HCT116 (cell line): Measurements from ENCODE around the gene HAGH. TPM values are rescaled to one million over a fixed set of nuclear protein-coding genes. Genes with fewer than 3 reads are reported as not detected.

ENCODE experiments used
- ATAC-seq: fragments of 200-7000 bp; cut with Tn5 transposase; 2 replicates; pipeline ENCODE4 v1.9.1; 2020; ENCODE audit warnings: mild to moderate bottlenecking, moderate library complexity
- BruUV-seq: library from RNA; stranded (reverse); fragments of 400-500 nt; replicated peaks from 2 replicates; lab custom pipeline; 2021; lab: Mats Ljungman, UMichigan
- CTCF ChIA-PET: fragments of 300-600 bp; sonication (Branson Sonifier 250); formaldehyde crosslinking; loops from one replicate; lab custom pipeline; 2021; ENCODE audit warnings: antibody characterized with exemption; lab: Charles Lee
- POLR2A ChIA-PET: fragments of 300-600, 350-600 bp; sonication (Branson Sonifier 250); formaldehyde crosslinking; loops from one replicate; lab custom pipeline; 2021; ENCODE audit warnings: antibody characterized with exemption; lab: Charles Lee
- RAD21 ChIA-PET, 2 experiments: fragments of 300-600 bp; sonication (Branson Sonifier 250); formaldehyde crosslinking; loops; one replicate each; lab custom pipeline; 2023; ENCODE audit warnings: low total read pairs in 2 of 2; ENCODE audit not compliant: uncharacterized antibody in 2 of 2, unreplicated experiment in 2 of 2, low non-redundant PET in 1 of 2; lab: Charles Lee
- DNase-seq: peaks from one replicate; pipeline ENCODE4 v3.0.0-alpha.2; 2010; ENCODE audit warnings: low read depth, low spot score
- H2AFZ ChIP-seq: fragments of 200-600 bp; shearing (Covaris generic), sonication (generic); 2 replicates; pipeline ENCODE4 v1.6.1; 2017; ENCODE audit warnings: low read depth, mixed run types, mixed read lengths, antibody characterized with exemption, low read length; ENCODE audit not compliant: poor library complexity, severe bottlenecking
- H3K27ac ChIP-seq: 2 replicates; pipeline ENCODE4 v1.5.1; 2012; ENCODE audit warnings: low read depth, low read length
- H3K27me3 ChIP-seq: fragments of 200-600 bp; sonication (generic); 2 replicates; pipeline ENCODE4 v1.6.1; 2016; ENCODE audit warnings: mixed run types, low read length, mixed read lengths; ENCODE audit not compliant: insufficient read depth
- H3K36me3 ChIP-seq, 2 experiments: fragments of 200-500 bp in 1 of 2; fragments of 200-600 bp in 1 of 2; sonication (Bioruptor generic) in 1 of 2; sonication (generic) in 1 of 2; 2 replicates each; pipeline versions ENCODE4 v1.5.1 to v1.6.1; 2014 to 2016; ENCODE audit warnings: low read length in 2 of 2, inconsistent platforms in 1 of 2, mixed read lengths in 1 of 2, mixed run types in 1 of 2; ENCODE audit not compliant: insufficient read depth in 2 of 2, control insufficient read depth in 1 of 2
- H3K4me1 ChIP-seq, 2 experiments: fragments of 200-600 bp in 1 of 2; sonication (generic) in 1 of 2; 2 replicates each; pipeline versions ENCODE4 v1.5.1 to v1.6.1; 2012 to 2017; ENCODE audit warnings: low read length in 2 of 2, inconsistent platforms in 1 of 2, mild to moderate bottlenecking in 1 of 2, mixed read lengths in 1 of 2, mixed run types in 1 of 2, moderate library complexity in 1 of 2; ENCODE audit not compliant: insufficient read depth in 2 of 2, control insufficient read depth in 1 of 2
- H3K4me2 ChIP-seq: fragments of 200-600 bp; sonication (generic); 2 replicates; pipeline ENCODE4 v1.6.1; 2017; ENCODE audit warnings: mixed run types, low read length, mixed read lengths
- H3K4me3 ChIP-seq, 2 experiments: fragments of 200-600 bp in 1 of 2; sonication (generic) in 1 of 2; replicated peaks in 1 of 2; 2 replicates each; pipeline ENCODE4 v1.5.1; 2011 to 2016; ENCODE audit warnings: low read length in 2 of 2, control low read depth in 1 of 2, low read depth in 1 of 2, mild to moderate bottlenecking in 1 of 2, mixed read lengths in 1 of 2, mixed run types in 1 of 2
- H3K79me2 ChIP-seq: fragments of 200-600 bp; sonication (generic); 2 replicates; pipeline ENCODE4 v1.6.1; 2017; ENCODE audit warnings: mild to moderate bottlenecking, mixed run types, low read length, moderate library complexity, mixed read lengths; ENCODE audit not compliant: insufficient read depth
- H3K9ac ChIP-seq: fragments of 200-600 bp; sonication (generic); 2 replicates; pipeline ENCODE4 v1.6.1; 2016; ENCODE audit warnings: low read length, mixed read lengths
- H3K9me2 ChIP-seq: fragments of 200-600 bp; sonication (generic), shearing (Covaris generic); 2 replicates; pipeline ENCODE4 v1.6.1; 2017; ENCODE audit warnings: mixed run types, mild to moderate bottlenecking, moderate library complexity; ENCODE audit not compliant: insufficient read depth
- H3K9me3 ChIP-seq, 2 experiments: fragments of 200-500 bp in 1 of 2; fragments of 200-600 bp in 1 of 2; sonication (Bioruptor generic) in 1 of 2; sonication (generic) in 1 of 2; 2 replicates each; pipeline ENCODE4 v1.6.1; 2014 to 2017; ENCODE audit warnings: low read length in 2 of 2, mixed read lengths in 2 of 2, inconsistent platforms in 1 of 2, low read depth in 1 of 2, mild to moderate bottlenecking in 1 of 2, mixed run types in 1 of 2, moderate library complexity in 1 of 2; ENCODE audit not compliant: control insufficient read depth in 1 of 2, insufficient read depth in 1 of 2
- H4K20me1 ChIP-seq: fragments of 200-600 bp; sonication (generic), shearing (Covaris generic); 2 replicates; pipeline ENCODE4 v1.6.1; 2017; ENCODE audit warnings: mixed run types, mild to moderate bottlenecking, moderate library complexity; ENCODE audit not compliant: insufficient read depth
- CBX3 ChIP-seq: IDR thresholded peaks from 2 replicates; pipeline ENCODE4 v1.6.1; 2012; ENCODE audit warnings: low read depth
- CEBPB ChIP-seq: IDR thresholded peaks from 2 replicates; pipeline ENCODE4 v1.6.1; 2012; ENCODE audit warnings: low read depth
- EGR1 ChIP-seq: IDR thresholded peaks from 2 replicates; pipeline ENCODE4 v1.6.1; 2012; ENCODE audit warnings: low read depth
- ELF1 ChIP-seq: IDR thresholded peaks from 2 replicates; pipeline ENCODE4 v1.6.1; 2012; ENCODE audit warnings: low read depth, borderline replicate concordance
- EZH2 ChIP-seq: fragments of 200-600 bp; sonication (generic); IDR thresholded peaks from 2 replicates; pipeline ENCODE4 v1.6.1; 2017; ENCODE audit warnings: antibody characterized with exemption, mixed run types
- EZH2phosphoT487 ChIP-seq: fragments of 200-600 bp; IDR thresholded peaks from 2 replicates; pipeline ENCODE4 v1.6.1; 2018; ENCODE audit warnings: antibody characterized with exemption, borderline replicate concordance
- JUND ChIP-seq: IDR thresholded peaks from 2 replicates; pipeline ENCODE4 v1.6.1; 2012
- POLR2A ChIP-seq: IDR thresholded peaks from 2 replicates; pipeline ENCODE4 v1.7.0; 2011; ENCODE audit warnings: borderline replicate concordance; ENCODE audit not compliant: insufficient read depth, insufficient read length; ENCODE audit errors: extremely low read depth
- POLR2AphosphoS5 ChIP-seq: IDR thresholded peaks from 2 replicates; pipeline ENCODE4 v1.6.1; 2011; ENCODE audit warnings: mild to moderate bottlenecking, low read depth, low read length, moderate library complexity
- RAD21 ChIP-seq: IDR thresholded peaks from 2 replicates; pipeline ENCODE4 v1.6.1; 2012; ENCODE audit warnings: low read depth, mild to moderate bottlenecking
- SP1 ChIP-seq: IDR thresholded peaks from 2 replicates; pipeline ENCODE4 v1.6.1; 2012; ENCODE audit warnings: low read depth
- TCF7L2 ChIP-seq: IDR thresholded peaks from 2 replicates; pipeline ENCODE4 v1.7.0; 2011; ENCODE audit warnings: borderline replicate concordance, inconsistent platforms; ENCODE audit not compliant: insufficient read depth, insufficient read length; ENCODE audit errors: extremely low read depth
- ZFX ChIP-seq: fragments of 450-650 bp; IDR thresholded peaks from 2 replicates; pipeline ENCODE4 v1.6.1; 2017
- ZNF274 ChIP-seq: fragments of 200-500 bp; sonication (Bioruptor generic); IDR thresholded peaks from 2 replicates; pipeline ENCODE4 v1.6.1; 2014; ENCODE audit warnings: mild to moderate bottlenecking, low read depth, low read length, inconsistent platforms
- intact Hi-C: fragments of 100-400 bp; cut with micrococcal nuclease; formaldehyde crosslinking; loops from 2 replicates; pipeline ENCODE4 v1.10.0; 2022
- total RNA-seq: library from RNA; stranded (reverse); gene quantifications from one replicate; pipeline ENCODE4 v1.2.1, GENCODE V29; 2021; ENCODE audit not compliant: unreplicated experiment
- TF ChIP-seq, protein P1 (sequence below), 3 experiments: fragments of 200-600 bp in 1 of 3; sonication (generic) in 1 of 3; IDR thresholded peaks in 2 of 3; conservative IDR thresholded peaks in 1 of 3; 2 replicates each; pipeline ENCODE4 v1.5.1; 2012 to 2017; ENCODE audit warnings: low read depth in 2 of 3, low read length in 2 of 3, antibody characterized with exemption in 1 of 3, borderline replicate concordance in 1 of 3, control low read depth in 1 of 3, mild to moderate bottlenecking in 1 of 3, mixed read lengths in 1 of 3, mixed run types in 1 of 3, moderate library complexity in 1 of 3; ENCODE audit not compliant: insufficient read depth in 1 of 3

Gene HAGH
- total RNA-seq, 1 experiment from 2014 or later, result 39.1 TPM

- Histone ChIP-seq H3K4me3 (no peak overlapping the region), H3K9me3 (no peaks in the 10 kb centered on the region), H3K4me1 (peaks cover 8 to 15% of the 10 kb centered on the region in 2 experiments; a peak in 3 of 4 replicates), H3K9ac (no peak overlapping the region), H2AFZ (no peak overlapping the region), H3K27ac (no peak overlapping the region), H3K9me2 (no peaks in the 10 kb centered on the region), H3K36me3 (peaks cover 5 to 13% of the 10 kb centered on the region in 2 experiments; a peak in 2 of 4 replicates), H3K27me3 (no peaks in the 10 kb centered on the region), H4K20me1 (no peaks in the 10 kb centered on the region), H3K4me2 (no peak overlapping the region), H3K79me2 (no peaks in the 10 kb centered on the region)
- no TSS peak for BruUV-seq
- no peak for TF ChIP-seq SP1
- no peak for TF ChIP-seq ELF1
- ChIA-PET POLR2A (no interaction called here), CTCF (no interaction called here), RAD21 (no interaction called here)
- ATAC-seq (no peak), DNase-seq (no peak)
- intact Hi-C loops, result no loop called here
Observed at GRCh38 chr16:1761751-1762150, 64.9 kb downstream of the HAGH start.

- no peak overlapping the region for H3K27ac ChIP-seq
- no peaks in the 10 kb centered on the region for H3K27me3 ChIP-seq
- no peak overlapping the region for H3K4me3 ChIP-seq
- no peaks in the 10 kb centered on the region for H3K9me2 ChIP-seq
- no peaks in the 10 kb centered on the region for H3K79me2 ChIP-seq
- H3K36me3 ChIP-seq, result peaks cover 5 to 13% of the 10 kb centered on the region in 2 experiments; a peak in 2 of 4 replicates
- no peaks in the 10 kb centered on the region for H4K20me1 ChIP-seq
- H3K9ac ChIP-seq, result no peak overlapping the region
- H3K9me3 ChIP-seq, result no peaks in the 10 kb centered on the region
- ChIA-PET CTCF (no interaction called here), RAD21 (no interaction called here), POLR2A (no interaction called here)
- no peak for DNase-seq
- intact Hi-C loops, result no loop called here
- peaks cover 8 to 15% of the 10 kb centered on the region in 2 experiments; a peak in 3 of 4 replicates for H3K4me1 ChIP-seq
- ATAC-seq, result no peak
- no TSS peak for BruUV-seq
- H3K4me2 ChIP-seq, result no peak overlapping the region
- TF ChIP-seq ZNF274 (no peak), EZH2 (no peak), CEBPB (no peak), EZH2phosphoT487 (no peak), TCF7L2 (no peak), SP1 (no peak), POLR2AphosphoS5 (no peak), ELF1 (no peak), EGR1 (no peak), ZFX (no peak), JUND (no peak), RAD21 (no peak), POLR2A (no peak), CBX3 (no peak)
- TF ChIP-seq, protein P1, sequence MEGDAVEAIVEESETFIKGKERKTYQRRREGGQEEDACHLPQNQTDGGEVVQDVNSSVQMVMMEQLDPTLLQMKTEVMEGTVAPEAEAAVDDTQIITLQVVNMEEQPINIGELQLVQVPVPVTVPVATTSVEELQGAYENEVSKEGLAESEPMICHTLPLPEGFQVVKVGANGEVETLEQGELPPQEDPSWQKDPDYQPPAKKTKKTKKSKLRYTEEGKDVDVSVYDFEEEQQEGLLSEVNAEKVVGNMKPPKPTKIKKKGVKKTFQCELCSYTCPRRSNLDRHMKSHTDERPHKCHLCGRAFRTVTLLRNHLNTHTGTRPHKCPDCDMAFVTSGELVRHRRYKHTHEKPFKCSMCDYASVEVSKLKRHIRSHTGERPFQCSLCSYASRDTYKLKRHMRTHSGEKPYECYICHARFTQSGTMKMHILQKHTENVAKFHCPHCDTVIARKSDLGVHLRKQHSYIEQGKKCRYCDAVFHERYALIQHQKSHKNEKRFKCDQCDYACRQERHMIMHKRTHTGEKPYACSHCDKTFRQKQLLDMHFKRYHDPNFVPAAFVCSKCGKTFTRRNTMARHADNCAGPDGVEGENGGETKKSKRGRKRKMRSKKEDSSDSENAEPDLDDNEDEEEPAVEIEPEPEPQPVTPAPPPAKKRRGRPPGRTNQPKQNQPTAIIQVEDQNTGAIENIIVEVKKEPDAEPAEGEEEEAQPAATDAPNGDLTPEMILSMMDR (IDR thresholded peaks at IDR 0.05 in 2 of 3, conservative IDR thresholded peaks at IDR 0.05 in 1 of 3; ENCODE audit: borderline replicate concordance in 1 of 3, insufficient read depth in 1 of 3, low read depth in 2 of 3, low read length in 2 of 3), result no peak
- H2AFZ ChIP-seq, result no peak overlapping the region
Observed at GRCh38 chr16:1760911-1761310, 65.7 kb downstream of the HAGH start.
